ENCODE results near the gene ARSK. TPM values are rescaled to one million over a fixed set of nuclear protein-coding genes. Genes with fewer than 3 reads are reported as not detected.
A peak's percentile ranks its signal among the peaks of the same experiment; 100 is the strongest.

Gene ARSK
- total RNA-seq, 4 donors from 2014 or later, result 11.0 to 19.9 (median 13.7) TPM

DNA sequence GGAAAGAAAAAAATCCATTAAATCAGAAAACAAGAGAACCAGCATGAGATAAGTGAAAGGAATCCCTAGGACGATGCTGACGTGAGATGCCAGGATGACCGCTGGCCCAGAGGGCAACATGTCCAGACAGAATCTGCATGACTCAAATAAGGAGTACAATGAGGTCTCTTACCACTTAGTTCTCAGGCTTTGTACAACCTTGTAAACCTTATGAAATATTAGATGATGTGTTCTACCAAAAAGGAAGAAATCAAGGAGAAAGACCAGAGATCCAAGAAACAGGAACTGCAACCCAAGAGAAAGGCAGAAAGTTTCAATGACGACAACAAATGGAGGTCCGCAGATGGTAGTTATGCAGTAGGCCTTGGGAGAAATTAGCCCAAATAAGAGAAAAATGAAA is 62.2 kb downstream of the ARSK start:
- H3K9me3 ChIP-seq, result peaks cover 0 to 19% (median 3%) of the 10 kb centered on the region in 4 donors
- H3K4me1 ChIP-seq, result peaks cover 0 to 25% (median 20%) of the 10 kb centered on the region in 4 donors
- DNase-seq (ENCODE audit: low spot score in 2 of 2), result no peak
- H3K36me3 ChIP-seq, result no peaks in the 10 kb centered on the region
- WGBS, 2 donors, result 75 to 90% methylated on average over 5 of the region's 5 CpGs
- H3K4me3 ChIP-seq, result no peak overlapping the region
- H3K27ac ChIP-seq, result no peak overlapping the region
- no peaks in the 10 kb centered on the region for H3K27me3 ChIP-seq
- no peak for TF ChIP-seq EP300 (IDR thresholded peaks at IDR 0.05)
- TF ChIP-seq, protein P1, sequence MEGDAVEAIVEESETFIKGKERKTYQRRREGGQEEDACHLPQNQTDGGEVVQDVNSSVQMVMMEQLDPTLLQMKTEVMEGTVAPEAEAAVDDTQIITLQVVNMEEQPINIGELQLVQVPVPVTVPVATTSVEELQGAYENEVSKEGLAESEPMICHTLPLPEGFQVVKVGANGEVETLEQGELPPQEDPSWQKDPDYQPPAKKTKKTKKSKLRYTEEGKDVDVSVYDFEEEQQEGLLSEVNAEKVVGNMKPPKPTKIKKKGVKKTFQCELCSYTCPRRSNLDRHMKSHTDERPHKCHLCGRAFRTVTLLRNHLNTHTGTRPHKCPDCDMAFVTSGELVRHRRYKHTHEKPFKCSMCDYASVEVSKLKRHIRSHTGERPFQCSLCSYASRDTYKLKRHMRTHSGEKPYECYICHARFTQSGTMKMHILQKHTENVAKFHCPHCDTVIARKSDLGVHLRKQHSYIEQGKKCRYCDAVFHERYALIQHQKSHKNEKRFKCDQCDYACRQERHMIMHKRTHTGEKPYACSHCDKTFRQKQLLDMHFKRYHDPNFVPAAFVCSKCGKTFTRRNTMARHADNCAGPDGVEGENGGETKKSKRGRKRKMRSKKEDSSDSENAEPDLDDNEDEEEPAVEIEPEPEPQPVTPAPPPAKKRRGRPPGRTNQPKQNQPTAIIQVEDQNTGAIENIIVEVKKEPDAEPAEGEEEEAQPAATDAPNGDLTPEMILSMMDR (IDR thresholded peaks at IDR 0.05), result no peak
- no peak for TF ChIP-seq POLR2A (IDR thresholded peaks at IDR 0.05)

DNA sequence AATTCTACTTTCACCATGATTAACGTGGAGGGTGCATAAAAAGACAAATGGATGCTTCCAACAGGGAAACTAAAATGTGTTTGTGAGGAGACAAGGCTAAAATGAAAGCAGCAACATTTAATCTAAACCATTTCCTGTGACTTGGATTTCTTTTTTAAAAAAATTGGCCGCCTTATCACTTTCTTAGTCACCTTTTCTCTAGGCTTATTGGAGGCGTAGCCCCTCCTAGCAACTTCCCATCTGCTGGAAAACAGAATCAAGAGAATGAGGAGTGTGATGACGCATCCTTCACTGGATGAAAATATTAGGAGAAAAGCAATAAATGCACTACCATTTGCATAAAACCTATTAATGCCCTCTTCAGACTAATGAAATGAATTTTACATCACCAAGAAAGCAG is 64.2 kb downstream of the ARSK start:
- Histone ChIP-seq H3K27me3 (no peaks in the 10 kb centered on the region), H3K27ac (no peak overlapping the region), H3K36me3 (no peaks in the 10 kb centered on the region), H3K4me3 (peak overlapping the region in 2 of 4 donors; percentile 70 to 73), H3K9me3 (peaks cover 0 to 2% (median 0%) of the 10 kb centered on the region in 4 donors), H3K4me1 (peaks cover 0 to 25% (median 20%) of the 10 kb centered on the region in 4 donors)
- 88 to 97% methylated on average over 4 of the region's 4 CpGs for WGBS, 2 donors
- no peak for DNase-seq (ENCODE audit: low spot score in 2 of 2)
- TF ChIP-seq EP300 (IDR thresholded peaks at IDR 0.05) (no peak), POLR2A (IDR thresholded peaks at IDR 0.05) (no peak)
- TF ChIP-seq, protein P1 (IDR thresholded peaks at IDR 0.05), result no peak

DNA sequence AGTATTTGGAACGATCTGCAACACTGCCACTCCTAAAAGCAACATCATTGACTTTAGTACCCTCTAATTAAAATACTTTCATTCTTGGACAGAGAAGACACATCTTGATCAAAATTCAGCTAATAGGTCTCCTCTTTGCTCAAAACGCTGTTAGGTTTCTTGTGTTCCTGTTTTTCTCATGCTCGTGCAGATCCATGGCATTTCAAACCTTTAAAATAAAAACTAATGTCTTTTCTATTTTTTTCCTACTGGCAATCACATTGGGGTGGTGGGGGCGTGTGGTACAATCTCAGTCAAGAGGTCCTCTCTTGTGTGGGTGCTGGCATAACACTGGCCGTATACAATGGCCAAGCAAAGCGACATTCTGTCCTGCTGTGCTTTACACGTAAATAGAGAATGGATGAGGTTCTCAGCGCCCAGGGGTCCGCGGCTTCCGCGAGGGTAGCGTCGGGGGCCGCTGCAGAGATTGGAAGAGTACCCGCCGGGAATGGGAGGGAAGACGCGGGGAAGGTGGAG is 64.7 kb downstream of the ARSK start:
- WGBS, 2 donors, result 10% methylated on average over 19 of the region's 19 CpGs
- H3K36me3 ChIP-seq, result no peaks in the 10 kb centered on the region
- peak overlapping the region; percentile 38 to 73 (median 68) for H3K4me3 ChIP-seq
- H3K9me3 ChIP-seq, result no peaks in the 10 kb centered on the region
- H3K27me3 ChIP-seq, result no peaks in the 10 kb centered on the region
- peak in 1 of 2 donors; percentile 11 for TF ChIP-seq POLR2A (IDR thresholded peaks at IDR 0.05)
- TF ChIP-seq, protein P1 (IDR thresholded peaks at IDR 0.05), result no peak
- peaks cover 0 to 25% (median 20%) of the 10 kb centered on the region in 4 donors for H3K4me1 ChIP-seq
- DNase-seq (ENCODE audit: low spot score in 2 of 2), result no peak
- peak overlapping the region in 2 of 4 donors; percentile 46 to 77 for H3K27ac ChIP-seq

DNA sequence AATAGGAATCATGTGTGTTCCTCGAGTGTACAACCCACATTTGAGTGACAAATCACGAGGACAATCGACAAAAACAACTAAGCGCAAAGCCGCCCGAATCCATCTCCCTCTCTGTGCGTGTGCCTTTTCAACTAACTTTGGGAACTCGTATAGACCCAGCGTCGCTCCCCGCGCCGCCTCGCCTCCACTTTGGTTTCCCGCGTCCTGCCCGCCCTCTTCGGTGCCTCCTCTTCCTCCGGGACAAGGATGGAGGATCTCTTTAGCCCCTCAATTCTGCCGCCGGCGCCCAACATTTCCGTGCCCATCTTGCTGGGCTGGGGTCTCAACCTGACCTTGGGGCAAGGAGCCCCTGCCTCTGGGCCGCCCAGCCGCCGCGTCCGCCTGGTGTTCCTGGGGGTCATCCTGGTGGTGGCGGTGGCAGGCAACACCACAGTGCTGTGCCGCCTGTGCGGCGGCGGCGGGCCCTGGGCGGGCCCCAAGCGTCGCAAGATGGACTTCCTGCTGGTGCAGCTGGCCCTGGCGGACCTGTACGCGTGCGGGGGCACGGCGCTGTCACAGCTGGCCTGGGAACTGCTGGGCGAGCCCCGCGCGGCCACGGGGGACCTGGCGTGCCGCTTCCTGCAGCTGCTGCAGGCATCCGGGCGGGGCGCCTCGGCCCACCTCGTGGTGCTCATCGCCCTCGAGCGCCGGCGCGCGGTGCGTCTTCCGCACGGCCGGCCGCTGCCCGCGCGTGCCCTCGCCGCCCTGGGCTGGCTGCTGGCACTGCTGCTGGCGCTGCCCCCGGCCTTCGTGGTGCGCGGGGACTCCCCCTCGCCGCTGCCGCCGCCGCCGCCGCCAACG is 65.3 kb downstream of the ARSK start, which contains the start of gene GPR150:
TSS of gene GPR150 (plus strand) at position 58 of the 840 bp plus-strand sequence. CDS start at position 247, 189 bp downstream.
- Histone ChIP-seq H3K27me3 (no peaks in the 10 kb centered on the region), H3K9me3 (no peaks in the 10 kb centered on the region), H3K36me3 (no peaks in the 10 kb centered on the region), H3K27ac (peak within 1 kb of the TSS; percentile 14 to 77 (median 72)), H3K4me3 (peak within 1 kb of the TSS; percentile 38 to 73 (median 70)), H3K4me1 (peaks cover 0 to 25% (median 20%) of the 10 kb centered on the region in 4 donors)
- DNase-seq (ENCODE audit: low spot score in 2 of 2), result no peak
- 2 to 3% methylated on average over 16 to 40 of the region's 85 CpGs for WGBS, 2 donors
- TF ChIP-seq EP300 (IDR thresholded peaks at IDR 0.05), result peak in 1 of 2 donors; percentile 55
- TF ChIP-seq POLR2A (IDR thresholded peaks at IDR 0.05), result peak in 1 of 2 donors; percentile 4
- TF ChIP-seq, protein P1 (IDR thresholded peaks at IDR 0.05), result peak in 1 of 5 experiments; percentile 6

Data from tibial nerve (tissue), 4 donors.